ENCODE data around the gene RAI1. TPM values are rescaled to one million over a fixed set of nuclear protein-coding genes. Genes with fewer than 3 reads are reported as not detected.

Gene RAI1
- total and polyA plus RNA-seq, 2 of the 13 experiments (the other 11 are each of a cell fraction or from before 2014, with no cell fraction given), result 3.4 to 5.2 TPM

DNA sequence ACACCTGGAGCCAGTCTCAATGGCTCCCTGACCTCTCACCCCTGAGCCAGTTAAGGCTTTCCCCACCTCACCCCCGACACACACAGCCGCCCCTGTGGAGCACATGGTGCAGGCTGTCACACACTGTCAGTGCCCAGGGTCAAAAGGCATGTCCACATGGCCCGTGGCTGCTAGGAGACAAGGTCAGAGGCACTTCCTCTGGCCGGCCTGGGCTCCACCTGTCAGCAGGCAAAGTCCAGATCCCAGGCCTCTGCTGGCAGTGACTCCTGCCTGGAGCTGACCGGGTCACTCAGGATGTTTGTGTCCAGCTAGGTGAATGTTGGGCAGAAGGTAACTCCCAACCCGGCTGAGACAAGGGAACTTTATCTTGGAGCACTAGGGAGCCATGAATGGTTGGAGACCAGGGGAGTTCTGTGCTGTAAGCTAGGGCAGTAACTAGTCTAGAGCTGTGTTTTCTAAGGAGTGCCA is 149.5 kb downstream of the RAI1 start (continued):
- peak; percentile 100 for TF ChIP-seq ZNF687 (CRISPR knock-in tag; IDR thresholded peaks at IDR 0.05)
- TF ChIP-seq ZNF10 (CRISPR knock-in tag; IDR thresholded peaks at IDR 0.05; ENCODE audit: borderline replicate concordance, low read depth), result no peak
- peak; percentile 98 for TF ChIP-seq HIVEP1 (CRISPR knock-in tag; IDR thresholded peaks at IDR 0.05)
- no peak for TF ChIP-seq GLMP (CRISPR knock-in tag; IDR thresholded peaks at IDR 0.05; ENCODE audit: borderline replicate concordance)
- TF ChIP-seq NFAT5 (CRISPR knock-in tag; IDR thresholded peaks at IDR 0.05), result no peak
- peak; percentile 3; the same call in 1 of the 2 replicates for TF ChIP-seq MAFF (IDR thresholded peaks at IDR 0.05; ENCODE audit: low read depth, low read length)
- TF ChIP-seq ZNF740 (CRISPR knock-in tag; IDR thresholded peaks at IDR 0.05), result no peak
- no peak for TF ChIP-seq ZNF317 (CRISPR knock-in tag; IDR thresholded peaks at IDR 0.05)
- peak; percentile 70; the same call in 1 of the 2 replicates for TF ChIP-seq ZNF709 (CRISPR knock-in tag; IDR thresholded peaks at IDR 0.05)
- peak; percentile 92 for TF ChIP-seq HBP1 (CRISPR knock-in tag; IDR thresholded peaks at IDR 0.05; ENCODE audit: low read depth)
- no peak for TF ChIP-seq SMYD3 (CRISPR knock-in tag; IDR thresholded peaks at IDR 0.05)
- TF ChIP-seq KAT2B (IDR thresholded peaks at IDR 0.05; ENCODE audit: borderline replicate concordance, low read depth, low read length), result no peak
- TF ChIP-seq, protein P1, sequence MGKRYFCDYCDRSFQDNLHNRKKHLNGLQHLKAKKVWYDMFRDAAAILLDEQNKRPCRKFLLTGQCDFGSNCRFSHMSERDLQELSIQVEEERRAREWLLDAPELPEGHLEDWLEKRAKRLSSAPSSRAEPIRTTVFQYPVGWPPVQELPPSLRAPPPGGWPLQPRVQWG (CRISPR knock-in tag; IDR thresholded peaks at IDR 0.05; ENCODE audit: borderline replicate concordance, low read depth), result no peak
- TF ChIP-seq MED1 (CRISPR knock-in tag; IDR thresholded peaks at IDR 0.05), result peak; percentile 99
- TF ChIP-seq ZNF296 (CRISPR knock-in tag; conservative IDR thresholded peaks at IDR 0.05), result peak; percentile 99
- no peak for TF ChIP-seq JUN (CRISPR knock-in tag; IDR thresholded peaks at IDR 0.05)
- TF ChIP-seq ZNF207 (IDR thresholded peaks at IDR 0.05; ENCODE audit: borderline replicate concordance), result no peak

All from HepG2 (cell line).